WERI-Rb-1 (cell line): ENCODE results near the gene KDM3B.

Experiments
- DNase-seq: peaks from one replicate; pipeline ENCODE4 v3.0.0-alpha.2; 2020
- H3K27ac ChIP-seq: fragments of 250-450 bp; sonication (Bioruptor Pico); 2 replicates; pipeline ENCODE4 v1.5.1; 2020; ENCODE audit warnings: mild to moderate bottlenecking, moderate library complexity
- H3K27me3 ChIP-seq: fragments of 250-450 bp; sonication (Bioruptor Pico); 2 replicates; pipeline ENCODE4 v1.5.1; 2021; ENCODE audit warnings: mild to moderate bottlenecking, low read depth, moderate library complexity; ENCODE audit not compliant: insufficient read depth, severe bottlenecking
- H3K36me3 ChIP-seq: fragments of 250-450 bp; sonication (Bioruptor Pico); 2 replicates; pipeline ENCODE4 v1.5.1; 2020; ENCODE audit warnings: mild to moderate bottlenecking, moderate library complexity
- H3K4me3 ChIP-seq: 2 replicates; pipeline ENCODE4 v1.5.1; 2011; ENCODE audit warnings: low read depth, mild to moderate bottlenecking, control low read depth, low read length
- H3K9me3 ChIP-seq: fragments of 250-450 bp; sonication (Bioruptor Pico); 2 replicates; pipeline ENCODE4 v1.5.1; 2021; ENCODE audit warnings: mild to moderate bottlenecking, moderate library complexity; ENCODE audit not compliant: severe bottlenecking
- CTCF ChIP-seq: IDR thresholded peaks from 2 replicates; pipeline ENCODE4 v1.5.1; 2011; ENCODE audit warnings: low read depth, mild to moderate bottlenecking, control low read depth, inconsistent platforms, low read length

KDM3B gene

GRCh38 chr5:138458384-138458783 is 105.9 kb downstream of the KDM3B start:
- Histone ChIP-seq H3K27ac (no peak overlapping the region), H3K9me3 (no peaks in the 10 kb centered on the region), H3K27me3 (no peaks in the 10 kb centered on the region), H3K4me3 (no peak overlapping the region), H3K36me3 (no peaks in the 10 kb centered on the region)
- no peak for DNase-seq
- TF ChIP-seq CTCF, result no peak

- no peaks in the 10 kb centered on the region for H3K27me3 ChIP-seq
- no peak for TF ChIP-seq CTCF
- H3K27ac ChIP-seq, result no peak overlapping the region
- no peaks in the 10 kb centered on the region for H3K36me3 ChIP-seq
- no peaks in the 10 kb centered on the region for H3K9me3 ChIP-seq
- no peak for DNase-seq
- H3K4me3 ChIP-seq, result no peak overlapping the region
Measured at GRCh38 chr5:138458856-138459255, 106.4 kb downstream of the KDM3B start.

- Histone ChIP-seq H3K9me3 (no peaks in the 10 kb centered on the region), H3K27ac (no peak overlapping the region), H3K27me3 (no peaks in the 10 kb centered on the region), H3K4me3 (no peak overlapping the region), H3K36me3 (no peaks in the 10 kb centered on the region)
- DNase-seq, result no peak
- TF ChIP-seq CTCF, result no peak
Measured at GRCh38 chr5:138459311-138459933, 106.9 kb downstream of the KDM3B start.

GRCh38 chr5:138460032-138460693 is 107.7 kb downstream of the KDM3B start:
- H3K27ac ChIP-seq, result no peak overlapping the region
- no peaks in the 10 kb centered on the region for H3K27me3 ChIP-seq
- no peak overlapping the region for H3K4me3 ChIP-seq
- DNase-seq, result no peak
- TF ChIP-seq CTCF, result no peak
- H3K9me3 ChIP-seq, result no peaks in the 10 kb centered on the region
- no peaks in the 10 kb centered on the region for H3K36me3 ChIP-seq

GRCh38 chr5:138461343-138462125 is 109.0 kb downstream of the KDM3B start:
- no peak for TF ChIP-seq CTCF
- H3K9me3 ChIP-seq, result no peaks in the 10 kb centered on the region
- H3K4me3 ChIP-seq, result no peak overlapping the region
- H3K27ac ChIP-seq, result no peak overlapping the region
- H3K36me3 ChIP-seq, result no peaks in the 10 kb centered on the region
- DNase-seq, result no peak
- no peaks in the 10 kb centered on the region for H3K27me3 ChIP-seq
